NT2/D1 (cell line): ENCODE results near the gene IGFBPL1.

Experiments
- SUZ12 ChIP-seq: IDR thresholded peaks from 2 replicates; pipeline ENCODE4 v1.6.1; 2011; ENCODE audit not compliant: insufficient read length, insufficient read depth; ENCODE audit errors: extremely low read depth
- YY1 ChIP-seq: IDR thresholded peaks from 2 replicates; pipeline ENCODE4 v1.6.1; 2011; ENCODE audit not compliant: insufficient read length, insufficient read depth

GRCh38 chr9:38419181-38419580 is 5.1 kb downstream of the IGFBPL1 start:
- TF ChIP-seq YY1 (no peak), SUZ12 (no peak)
